Left cardiac atrium (tissue), 4 donors: Measurements from ENCODE around the gene GFI1. TPM values are rescaled to one million over a fixed set of nuclear protein-coding genes. Genes with fewer than 3 reads are reported as not detected.

Experiments
- ATAC-seq, 2 donors: fragments of 200-7000 bp; cut with Tn5 transposase; one replicate each; pipeline ENCODE4 v1.9.1; 2020; ENCODE audit warnings: mild to moderate bottlenecking in 2 of 2, moderate library complexity in 2 of 2
- DNase-seq: peaks from one replicate; pipeline ENCODE4 v3.0.0-alpha.2; 2020
- intact Hi-C, 2 donors: fragments of 100-400 bp; cut with DNase I; formaldehyde crosslinking; loops; one replicate each; pipeline versions ENCODE4 v1.14.1 to v1.15.1; 2022 to 2023
- total RNA-seq, 2 donors: library from RNA; stranded (reverse); fragmentation: NEBNext Ultra II Directional; extraction: Animal tissue kit (Norgen Biotek cat#: 25700); gene quantifications; one replicate each; pipeline ENCODE4 v1.2.1, GENCODE V29; 2021
- donor health status: DM: no; HTN: yes; CAD: no.
- donor health status: DM: no; HTN: yes; CAD: no; lungs with severe emphysema.
- donor health status: DM: yes; HTN: yes; CAD: no.
- donor health status: Dilated cardiomyopathy.

Gene GFI1
- total RNA-seq, 2 donors from 2014 or later, result 0.63 to 0.85 TPM

GRCh38 chr1:92494485-92495141 is 7.9 kb upstream of the GFI1 start:
- intact Hi-C loops, result no loop called here
- no peak for ATAC-seq

DNA sequence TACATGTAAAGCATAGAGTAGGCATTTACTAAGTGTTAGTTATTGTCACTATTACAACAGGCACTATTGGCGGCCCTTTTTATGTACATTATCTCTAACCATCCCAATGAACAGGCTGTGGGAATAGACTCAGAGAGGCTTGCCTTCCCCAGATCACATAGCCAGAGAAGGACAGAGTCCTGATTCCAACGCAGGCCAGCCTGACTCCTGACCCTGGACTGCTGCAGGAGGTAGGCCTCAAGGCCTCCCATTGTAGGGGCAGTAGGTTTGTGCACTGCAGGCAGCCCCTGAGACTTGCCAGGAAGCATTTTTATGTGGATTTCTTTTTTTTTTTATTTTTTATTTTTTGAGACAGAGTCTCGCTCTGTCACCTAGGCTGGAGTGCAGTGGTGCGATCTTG is 6.4 kb upstream of the GFI1 start:
- DNase-seq (no peak), ATAC-seq (no peak)
- intact Hi-C loops, result no loop called here

More at GRCh38 chr1:92494485-92495141, 7.9 kb upstream of the GFI1 start:
- DNase-seq, result no peak

GRCh38 chr1:92488832-92489231 is 2.1 kb upstream of the GFI1 start:
- ATAC-seq (no peak), DNase-seq (no peak)
- intact Hi-C loops, result no loop called here

- intact Hi-C loops, result no loop called here
- DNase-seq (no peak), ATAC-seq (no peak)
Observed at GRCh38 chr1:92488416-92488815, 1.7 kb upstream of the GFI1 start.

DNA sequence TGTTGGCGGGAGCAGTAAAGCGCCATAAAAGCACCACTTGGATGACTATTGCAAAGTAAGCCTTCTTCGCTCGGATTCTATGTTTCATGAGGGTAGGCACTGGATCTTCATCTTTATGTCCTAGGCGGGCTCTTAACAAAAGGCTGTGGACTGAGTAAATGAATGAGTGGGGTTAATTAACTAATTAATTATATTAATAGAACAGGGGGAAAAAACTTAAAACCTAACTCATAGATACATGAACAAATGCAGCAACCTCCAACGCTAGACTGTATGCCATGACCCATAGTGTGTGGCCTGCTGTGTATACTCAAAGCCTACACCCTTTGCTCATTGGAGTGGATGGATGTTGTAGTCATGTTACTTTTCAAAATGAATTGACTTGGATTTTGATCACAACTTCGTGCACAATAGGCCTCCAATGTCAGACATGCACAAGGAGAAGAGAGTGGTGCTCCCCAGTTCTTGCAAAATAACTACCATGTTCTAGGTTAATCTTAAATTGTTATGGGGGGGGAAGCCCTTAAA is 417 bp upstream of the GFI1 start:
- ATAC-seq (no peak), DNase-seq (no peak)
- intact Hi-C loops, result no loop called here

DNA sequence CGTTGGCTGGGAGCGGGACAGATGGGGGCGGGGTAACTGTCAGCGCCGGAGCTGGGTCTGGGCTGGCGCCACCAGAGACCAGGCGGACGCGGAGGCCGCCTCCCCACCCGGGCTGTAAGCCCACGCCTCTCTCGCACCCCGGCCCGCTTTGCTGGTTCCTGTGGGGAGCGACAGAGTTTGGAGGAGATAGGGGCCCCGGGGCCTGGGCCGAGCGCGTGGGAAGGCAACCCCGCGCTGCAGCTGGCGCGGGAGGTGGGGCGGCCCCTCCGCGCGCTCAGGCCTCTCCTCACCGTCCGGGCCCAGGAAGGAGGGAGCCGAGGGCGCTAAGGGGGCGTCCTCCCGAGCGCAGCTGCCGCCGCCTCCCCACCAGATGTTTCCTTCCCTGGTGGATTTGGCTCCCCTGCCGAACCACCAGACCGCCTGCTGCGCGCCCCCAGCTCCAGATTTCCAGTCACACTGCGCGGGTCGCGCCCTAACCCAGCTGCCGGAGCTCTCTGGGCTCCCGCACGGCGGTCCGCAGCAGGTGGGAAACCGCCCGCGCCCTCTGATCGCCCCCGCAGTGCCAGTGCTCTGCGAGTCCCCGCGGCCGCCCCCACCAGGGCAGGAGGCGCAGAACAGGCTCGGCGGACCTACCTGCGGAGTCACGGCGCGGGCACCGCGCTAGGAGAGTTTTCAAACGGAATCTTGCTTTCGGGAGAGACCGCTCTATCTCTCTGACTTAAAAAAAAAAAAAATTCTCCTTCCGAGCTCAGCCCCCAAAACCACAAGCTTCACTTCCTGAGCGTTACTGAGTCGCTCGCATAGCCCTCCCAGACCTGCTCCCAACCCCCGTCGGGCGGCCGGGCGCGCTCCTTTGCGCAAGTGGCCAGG is 1.1 kb downstream of the GFI1 start:
- ATAC-seq, result peak; percentile 48 to 57
- intact Hi-C loops, result no loop called here

DNA sequence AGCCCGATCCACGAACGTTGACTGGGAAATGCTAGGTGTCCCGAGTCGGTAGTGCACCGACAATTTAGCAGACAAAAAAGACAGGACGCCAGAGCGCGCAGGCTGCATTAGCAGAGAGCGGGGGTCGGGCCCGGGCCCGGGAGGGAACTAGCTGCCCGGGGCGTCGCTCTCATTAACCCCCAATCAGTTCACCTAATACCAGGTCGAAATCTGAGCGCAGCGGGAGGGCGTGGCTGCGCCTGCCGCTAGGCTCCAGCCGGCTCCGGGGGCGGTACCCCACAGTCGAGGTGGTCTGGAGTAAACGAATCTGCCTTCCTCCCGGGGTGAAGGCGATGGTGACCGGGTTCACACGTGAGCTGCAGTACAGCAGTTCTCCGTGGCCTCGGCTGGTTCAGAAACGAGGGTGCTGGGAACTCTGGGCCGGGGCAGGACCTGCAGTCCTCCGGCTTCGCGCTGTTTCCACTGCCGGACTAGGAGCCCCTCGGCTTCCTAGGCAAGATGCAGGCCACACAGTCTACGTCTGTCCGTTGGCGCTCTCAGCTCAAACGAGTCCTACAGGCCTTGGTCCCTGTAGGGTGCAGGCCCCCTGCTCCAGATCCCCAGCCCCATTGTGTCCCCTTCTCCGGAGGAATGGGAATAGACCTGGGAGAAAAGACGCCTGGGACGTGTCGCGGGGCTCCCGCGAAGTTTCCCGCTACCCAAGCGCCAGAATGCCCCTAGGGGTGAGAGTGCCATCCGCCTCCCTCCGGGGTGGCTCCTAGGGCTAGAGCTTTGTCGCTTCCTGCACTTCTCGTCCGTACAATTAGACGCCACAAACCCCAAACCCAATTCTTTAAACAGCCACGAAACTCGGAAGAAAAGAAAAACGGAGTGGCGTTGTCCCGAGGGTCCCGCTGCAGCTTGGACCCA is 2.0 kb downstream of the GFI1 start:
- intact Hi-C loops, result no loop called here
- DNase-seq (peak; percentile 27), ATAC-seq (peak; percentile 14 to 15)

More for the DNA sequence above, 1.1 kb downstream of the GFI1 start:
- DNase-seq, result peak; percentile 48

GRCh38 chr1:92483610-92484471 is 2.9 kb downstream of the GFI1 start:
- DNase-seq (peak; percentile 26), ATAC-seq (no peak)
- intact Hi-C loops, result no loop called here

GRCh38 chr1:92482665-92483609 is 3.8 kb downstream of the GFI1 start:
- ATAC-seq (peak in 1 of 2 donors; percentile 6), DNase-seq (no peak)
- intact Hi-C loops, result no loop called here

DNA sequence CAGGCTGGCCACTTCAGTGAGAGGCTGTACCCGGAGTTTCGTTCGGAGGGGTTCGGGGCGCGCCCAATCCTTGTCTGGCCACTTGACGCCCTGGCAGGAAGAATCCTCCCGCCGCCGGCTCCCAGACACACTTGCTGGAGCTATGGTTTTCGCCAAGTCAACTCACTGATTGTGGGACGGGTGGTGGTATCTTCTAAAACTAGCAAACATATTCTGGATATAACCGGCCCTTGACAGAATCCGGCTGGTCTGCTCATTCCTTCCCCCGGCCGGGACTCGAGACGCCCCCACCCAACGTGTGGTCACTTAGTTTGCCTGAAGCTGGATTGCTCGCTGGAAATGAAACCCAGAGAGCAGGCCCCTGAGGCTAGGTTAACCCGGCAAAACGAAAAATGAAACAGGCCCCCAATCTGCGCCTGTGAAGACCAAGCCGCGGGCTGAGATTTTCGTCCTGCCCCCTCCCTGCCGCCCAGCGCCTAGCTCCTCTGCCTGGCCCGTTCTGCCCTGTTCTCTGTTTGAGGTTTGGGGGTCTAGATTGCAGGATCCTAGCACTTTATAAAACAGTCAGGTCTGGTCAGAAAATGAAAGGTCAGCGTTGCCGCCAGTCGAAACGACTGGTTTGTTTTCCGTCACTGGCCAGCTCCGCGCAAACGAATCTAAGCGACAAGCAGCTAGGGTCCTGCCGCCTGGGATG is 4.6 kb downstream of the GFI1 start:
- intact Hi-C loops, result no loop called here
- DNase-seq, result peak; percentile 20

GRCh38 chr1:92481599-92481925 is 5.2 kb downstream of the GFI1 start:
- DNase-seq (no peak), ATAC-seq (no peak)
- intact Hi-C loops, result no loop called here

More for the DNA sequence above, 4.6 kb downstream of the GFI1 start:
- ATAC-seq, result no peak

- intact Hi-C loops, result no loop called here
- no peak for DNase-seq
- no peak for ATAC-seq
Observed at GRCh38 chr1:92480813-92481598, 5.7 kb downstream of the GFI1 start.

DNA sequence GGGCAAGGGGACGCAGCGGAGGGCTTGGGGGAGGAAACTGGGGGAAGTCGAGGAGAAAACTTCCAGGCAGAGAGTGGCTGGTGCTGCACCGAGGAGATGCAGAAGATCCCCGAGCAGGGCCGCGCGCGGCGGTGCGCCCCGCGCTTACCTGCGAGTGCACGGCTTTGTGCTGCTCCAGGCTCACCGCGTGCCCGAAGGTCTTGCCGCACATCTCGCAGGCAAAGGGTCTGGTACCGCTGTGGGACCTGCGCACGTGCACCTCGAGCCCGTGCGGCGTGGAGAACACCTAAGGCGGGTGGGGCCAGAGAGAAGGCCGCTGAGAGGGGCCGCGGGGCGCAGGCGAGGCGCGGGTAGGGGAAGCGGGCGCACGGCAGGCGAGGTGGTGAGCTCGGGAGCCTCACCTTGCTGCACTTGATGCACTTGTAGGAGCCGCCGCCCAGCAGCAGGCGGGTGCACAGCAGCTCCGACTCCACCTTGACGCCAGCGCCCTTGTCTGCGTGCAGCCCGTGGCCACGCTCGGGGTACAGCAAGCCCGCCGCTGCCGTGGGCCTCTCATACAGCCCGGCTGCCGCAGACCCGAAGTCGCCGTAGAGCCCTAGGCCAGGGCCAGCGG is 6.4 kb downstream of the GFI1 start:
- ATAC-seq, result no peak
- intact Hi-C loops, result no loop called here
- DNase-seq, result no peak

GRCh38 chr1:92479587-92479986 is 7.1 kb downstream of the GFI1 start:
- ATAC-seq, result no peak
- no peak for DNase-seq
- intact Hi-C loops, result no loop called here

- ATAC-seq, result no peak
- intact Hi-C loops, result no loop called here
- DNase-seq, result no peak
Observed at GRCh38 chr1:92478393-92478792, 8.3 kb downstream of the GFI1 start.
